Measurements from ENCODE around the gene MLXIPL. TPM values are rescaled to one million over a fixed set of nuclear protein-coding genes. Genes with fewer than 3 reads are reported as not detected.

MLXIPL gene
- total and polyA plus RNA-seq, 7 donors, result 11.1 to 65.2 (median 22.9) TPM

DNA sequence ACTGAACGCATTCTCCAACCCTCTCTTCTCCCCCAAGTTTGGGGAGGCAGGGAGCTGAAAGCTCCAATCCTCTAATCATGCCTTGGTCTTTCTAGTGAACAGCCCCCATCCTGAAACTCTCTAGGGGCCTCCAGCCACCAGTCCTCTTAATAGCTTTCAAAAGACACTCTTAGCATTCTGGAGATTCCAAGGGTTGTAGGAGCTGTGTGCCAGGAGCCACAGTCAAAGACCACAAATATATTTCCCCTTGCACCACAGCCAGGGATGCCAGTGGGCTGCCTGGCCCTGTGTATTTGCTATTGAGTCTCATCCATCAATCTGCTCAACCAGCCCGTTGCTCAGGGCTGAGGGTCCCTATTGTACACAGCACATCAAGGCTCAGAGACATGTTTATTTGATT, 18.5 kb upstream of the MLXIPL start:
- no peak overlapping the region for H3K27ac ChIP-seq
- H3K36me3 ChIP-seq (ENCODE audit: insufficient read depth in 1 of 2, low read depth in 1 of 2), result no peaks in the 10 kb centered on the region
- intact Hi-C loops (cut with DNase I), result no loop called here
- ATAC-seq, result no peak
- H3K4me1 ChIP-seq, result no peaks in the 10 kb centered on the region
- TF ChIP-seq, protein P1, sequence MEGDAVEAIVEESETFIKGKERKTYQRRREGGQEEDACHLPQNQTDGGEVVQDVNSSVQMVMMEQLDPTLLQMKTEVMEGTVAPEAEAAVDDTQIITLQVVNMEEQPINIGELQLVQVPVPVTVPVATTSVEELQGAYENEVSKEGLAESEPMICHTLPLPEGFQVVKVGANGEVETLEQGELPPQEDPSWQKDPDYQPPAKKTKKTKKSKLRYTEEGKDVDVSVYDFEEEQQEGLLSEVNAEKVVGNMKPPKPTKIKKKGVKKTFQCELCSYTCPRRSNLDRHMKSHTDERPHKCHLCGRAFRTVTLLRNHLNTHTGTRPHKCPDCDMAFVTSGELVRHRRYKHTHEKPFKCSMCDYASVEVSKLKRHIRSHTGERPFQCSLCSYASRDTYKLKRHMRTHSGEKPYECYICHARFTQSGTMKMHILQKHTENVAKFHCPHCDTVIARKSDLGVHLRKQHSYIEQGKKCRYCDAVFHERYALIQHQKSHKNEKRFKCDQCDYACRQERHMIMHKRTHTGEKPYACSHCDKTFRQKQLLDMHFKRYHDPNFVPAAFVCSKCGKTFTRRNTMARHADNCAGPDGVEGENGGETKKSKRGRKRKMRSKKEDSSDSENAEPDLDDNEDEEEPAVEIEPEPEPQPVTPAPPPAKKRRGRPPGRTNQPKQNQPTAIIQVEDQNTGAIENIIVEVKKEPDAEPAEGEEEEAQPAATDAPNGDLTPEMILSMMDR (IDR thresholded peaks at IDR 0.05), result no peak
- no peak for DNase-seq
- WGBS, 3 donors, result 75 to 79% (median 75%) methylated on average over 2 of the region's 2 CpGs
- no peak overlapping the region for H3K4me3 ChIP-seq
- peaks cover 4% of the 10 kb centered on the region for H3K9me3 ChIP-seq
- H3K27me3 ChIP-seq (ENCODE audit: insufficient read depth in 3 of 3, low read length in 2 of 3), result peaks cover 0 to 23% (median 6%) of the 10 kb centered on the region in 3 donors

DNA sequence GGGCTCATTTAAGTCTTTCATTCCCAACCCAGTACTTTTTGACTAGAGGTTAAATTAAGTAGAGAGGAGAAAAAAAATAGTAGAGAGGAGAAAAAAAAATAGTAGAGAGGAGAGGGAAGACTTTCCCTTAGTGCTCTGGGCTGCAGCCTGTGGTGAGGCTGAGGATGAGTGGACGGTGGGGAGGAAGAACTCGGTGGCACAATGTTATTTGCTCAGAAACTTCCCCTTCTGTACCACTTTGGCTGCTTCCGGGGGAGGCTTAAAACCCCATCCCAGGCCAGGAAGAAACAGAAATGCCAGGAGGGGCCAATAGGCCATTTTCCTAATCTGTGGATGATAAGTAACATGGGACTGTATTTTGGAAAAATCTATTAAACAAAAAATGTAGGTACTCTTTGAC, 14.6 kb upstream of the MLXIPL start:
- Histone ChIP-seq H3K27ac (no peak overlapping the region), H3K27me3 (ENCODE audit: insufficient read depth in 3 of 3, low read length in 2 of 3) (peaks cover 0 to 9% (median 7%) of the 10 kb centered on the region in 3 donors), H3K4me1 (peaks cover 4% of the 10 kb centered on the region), H3K36me3 (ENCODE audit: insufficient read depth in 1 of 2, low read depth in 1 of 2) (no peaks in the 10 kb centered on the region), H3K4me3 (no peak overlapping the region), H3K9me3 (peaks cover 4% of the 10 kb centered on the region)
- intact Hi-C loops (cut with DNase I), result no loop called here
- DNase-seq (no peak), ATAC-seq (no peak)
- TF ChIP-seq, protein P1 (IDR thresholded peaks at IDR 0.05), result no peak
- WGBS, 3 donors, result 59 to 71% (median 65%) methylated on average over 3 of the region's 3 CpGs

DNA sequence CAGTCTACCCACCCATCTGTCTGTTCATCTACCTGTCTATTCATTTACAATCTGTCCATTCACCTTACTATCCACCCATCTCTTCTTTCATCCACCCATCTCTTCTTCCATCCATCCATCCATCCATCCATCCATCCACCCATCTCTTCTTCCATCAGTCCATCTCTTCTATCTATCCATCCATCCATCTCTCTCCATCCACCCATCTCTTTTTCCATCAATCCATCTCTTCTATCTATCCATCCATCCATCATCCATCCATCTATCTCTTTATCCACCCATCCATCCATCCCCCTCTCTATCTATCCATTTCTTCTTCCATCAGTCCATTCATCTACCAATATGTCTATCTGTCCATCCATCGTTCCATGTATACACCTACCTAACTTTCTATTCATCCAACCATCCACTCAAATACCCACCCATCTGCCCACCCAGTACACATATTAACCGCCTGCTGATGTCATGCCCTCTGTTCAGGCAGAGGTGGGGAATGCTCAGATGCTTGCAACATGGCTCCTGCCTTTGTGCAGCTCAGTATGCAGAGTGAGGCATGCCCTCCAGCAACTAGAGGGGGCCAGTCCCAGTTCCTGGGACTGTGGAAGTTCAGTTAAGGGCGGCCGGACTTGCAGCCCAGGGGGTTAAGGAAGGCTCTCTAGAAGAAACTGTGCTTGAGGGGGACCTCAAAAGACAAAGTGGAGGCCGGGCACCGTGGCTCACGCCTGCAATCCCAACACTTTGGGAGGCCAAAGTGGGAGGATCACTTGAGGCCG, 11.3 kb upstream of the MLXIPL start:
- no peak for ATAC-seq
- peaks cover 0 to 17% (median 13%) of the 10 kb centered on the region in 3 donors for H3K27me3 ChIP-seq (ENCODE audit: insufficient read depth in 3 of 3, low read length in 2 of 3)

DNA sequence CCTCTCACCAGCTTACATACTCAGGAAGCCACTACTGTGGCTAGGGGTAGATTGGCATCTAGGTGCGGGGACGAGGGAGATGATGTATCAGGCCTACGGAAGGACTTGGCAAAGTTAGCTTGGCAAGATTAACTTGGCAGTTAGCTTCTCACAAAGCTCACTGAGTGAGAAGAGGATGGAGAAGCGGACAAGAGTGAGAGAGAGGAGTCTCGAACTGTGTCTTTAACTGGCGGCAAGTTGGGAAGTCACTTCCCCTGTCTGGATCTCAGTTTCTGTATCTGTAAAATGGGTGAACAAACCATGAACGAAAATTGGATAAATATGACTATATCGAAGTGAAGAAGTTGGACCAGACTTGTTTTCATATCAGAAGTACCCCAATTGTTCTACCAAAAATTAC, 9.5 kb upstream of the MLXIPL start:
- 68 to 72% (median 69%) methylated on average over 8 of the region's 8 CpGs for WGBS, 3 donors
- Histone ChIP-seq H3K36me3 (ENCODE audit: insufficient read depth in 1 of 2, low read depth in 1 of 2) (no peaks in the 10 kb centered on the region), H3K4me3 (no peak overlapping the region), H3K4me1 (peaks cover 4% of the 10 kb centered on the region), H3K27ac (no peak overlapping the region), H3K27me3 (ENCODE audit: insufficient read depth in 3 of 3, low read length in 2 of 3) (peaks cover 0 to 30% (median 13%) of the 10 kb centered on the region in 3 donors), H3K9me3 (no peaks in the 10 kb centered on the region)
- DNase-seq (no peak), ATAC-seq (no peak)
- intact Hi-C loops (cut with DNase I), result no loop called here
- TF ChIP-seq, protein P1 (IDR thresholded peaks at IDR 0.05), result no peak

More for the DNA sequence above, 11.3 kb upstream of the MLXIPL start:
- no peaks in the 10 kb centered on the region for H3K9me3 ChIP-seq
- intact Hi-C loops (cut with DNase I), result no loop called here
- H3K27ac ChIP-seq, result no peak overlapping the region
- no peak overlapping the region for H3K4me3 ChIP-seq
- no peaks in the 10 kb centered on the region for H3K36me3 ChIP-seq (ENCODE audit: insufficient read depth in 1 of 2, low read depth in 1 of 2)
- peaks cover 4% of the 10 kb centered on the region for H3K4me1 ChIP-seq
- 79 to 80% (median 80%) methylated on average over 8 of the region's 8 CpGs for WGBS, 3 donors
- DNase-seq, result no peak
- TF ChIP-seq, protein P1 (IDR thresholded peaks at IDR 0.05), result no peak
